ELF-1 (cell line): ENCODE data around the gene BRPF1.

Experiments used
- DNase-seq: peaks from one replicate; pipeline ENCODE4 v3.0.0-alpha.2; 2016; ENCODE audit warnings: low read depth, low spot score

The BRPF1 gene

GRCh38 chr3:9703736-9704346 lies 27.7 kb upstream of the BRPF1 start, which contains the start of gene CPNE9:
CPNE9 (plus strand) TSS chr3:9703833; CDS start chr3:9703997, 164 bp downstream.
- peak; percentile 37 for DNase-seq

DNA sequence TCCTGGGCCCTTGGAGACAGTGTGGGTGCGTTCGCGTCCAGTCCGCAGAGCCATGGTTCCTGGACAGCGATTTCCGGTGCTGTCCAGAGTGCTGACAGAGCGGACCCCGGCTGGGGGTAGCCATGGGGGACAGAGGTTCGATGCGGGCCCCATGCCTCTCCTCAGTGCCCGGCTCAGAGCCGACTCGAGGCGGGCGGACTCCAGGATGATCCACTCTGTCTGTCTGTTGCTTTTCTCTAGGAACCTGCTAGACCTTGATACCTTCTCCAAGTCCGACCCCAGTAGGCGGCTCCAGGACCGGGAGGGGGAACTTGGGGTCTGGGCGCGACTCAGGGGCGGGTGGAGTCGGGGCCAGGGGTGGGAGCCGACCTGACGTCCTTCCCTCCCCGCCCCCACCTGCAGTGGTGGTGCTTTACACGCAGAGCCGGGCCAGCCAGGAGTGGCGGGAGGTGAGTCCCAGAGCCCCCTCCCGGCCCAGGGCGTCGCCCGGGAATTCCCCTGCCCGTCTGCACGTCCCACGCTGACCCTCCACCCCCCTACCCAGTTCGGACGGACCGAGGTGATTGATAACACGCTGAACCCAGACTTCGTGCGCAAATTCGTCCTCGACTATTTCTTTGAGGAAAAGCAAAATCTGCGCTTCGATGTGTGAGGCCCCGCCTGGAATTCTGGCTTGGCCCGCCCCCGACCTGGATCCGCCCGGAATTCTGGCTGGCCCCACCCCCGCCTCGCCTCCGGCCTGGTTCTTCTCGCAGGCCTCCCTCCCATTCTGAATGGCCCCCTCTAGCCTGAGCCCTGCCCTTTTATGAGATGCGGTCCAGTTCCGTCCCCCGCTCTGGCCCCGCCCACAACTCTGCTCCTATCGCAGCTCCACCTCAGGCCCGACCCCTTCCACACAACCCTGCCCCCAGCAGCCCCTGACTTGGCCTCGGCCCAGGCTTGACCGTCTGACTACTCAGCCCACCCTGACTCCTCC lies 26.9 kb upstream of the BRPF1 start:
- DNase-seq, result peak; percentile 96

GRCh38 chr3:9710174-9710739 lies 21.3 kb upstream of the BRPF1 start:
- DNase-seq, result no peak

DNA sequence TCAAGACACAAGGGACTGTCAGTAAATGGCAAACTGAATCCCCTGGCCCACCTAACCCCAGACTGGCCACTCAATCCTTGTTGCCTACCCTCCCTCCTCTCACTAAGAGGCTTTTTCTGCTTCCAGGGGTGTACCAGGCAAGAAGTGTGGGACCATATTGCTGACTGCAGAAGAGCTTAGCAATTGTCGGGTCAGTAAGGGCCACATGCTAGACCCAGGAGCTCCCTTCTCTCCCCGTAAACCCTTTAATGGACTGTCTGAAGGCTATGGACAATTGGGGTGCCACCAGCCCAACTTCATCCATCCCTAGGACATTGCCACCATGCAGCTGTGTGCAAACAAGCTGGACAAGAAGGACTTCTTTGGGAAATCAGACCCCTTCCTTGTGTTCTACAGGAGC lies 19.1 kb upstream of the BRPF1 start:
- DNase-seq, result no peak

DNA sequence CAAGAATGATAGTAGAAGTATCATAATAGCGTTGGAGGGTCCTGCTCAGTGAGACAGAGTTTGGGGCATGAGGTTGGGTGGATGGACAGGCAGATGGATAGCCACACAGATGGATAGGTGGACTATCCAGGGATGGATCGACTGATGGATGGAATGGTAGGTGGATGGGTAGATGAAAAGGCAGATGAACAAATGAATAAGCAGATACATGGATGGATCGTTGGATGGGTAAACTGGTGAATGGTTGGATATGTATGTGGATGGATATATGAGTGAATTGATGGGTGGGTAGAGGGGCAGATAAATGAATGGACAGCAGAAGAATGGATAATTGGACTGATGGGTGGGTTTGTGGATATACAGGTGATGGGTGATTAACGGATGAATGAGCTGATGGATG lies 18.4 kb upstream of the BRPF1 start:
- no peak for DNase-seq

GRCh38 chr3:9715136-9715535 lies 16.4 kb upstream of the BRPF1 start:
- DNase-seq, result peak; percentile 28

- peak; percentile 32 for DNase-seq
Observed at GRCh38 chr3:9715764-9716437, 15.6 kb upstream of the BRPF1 start.

DNA sequence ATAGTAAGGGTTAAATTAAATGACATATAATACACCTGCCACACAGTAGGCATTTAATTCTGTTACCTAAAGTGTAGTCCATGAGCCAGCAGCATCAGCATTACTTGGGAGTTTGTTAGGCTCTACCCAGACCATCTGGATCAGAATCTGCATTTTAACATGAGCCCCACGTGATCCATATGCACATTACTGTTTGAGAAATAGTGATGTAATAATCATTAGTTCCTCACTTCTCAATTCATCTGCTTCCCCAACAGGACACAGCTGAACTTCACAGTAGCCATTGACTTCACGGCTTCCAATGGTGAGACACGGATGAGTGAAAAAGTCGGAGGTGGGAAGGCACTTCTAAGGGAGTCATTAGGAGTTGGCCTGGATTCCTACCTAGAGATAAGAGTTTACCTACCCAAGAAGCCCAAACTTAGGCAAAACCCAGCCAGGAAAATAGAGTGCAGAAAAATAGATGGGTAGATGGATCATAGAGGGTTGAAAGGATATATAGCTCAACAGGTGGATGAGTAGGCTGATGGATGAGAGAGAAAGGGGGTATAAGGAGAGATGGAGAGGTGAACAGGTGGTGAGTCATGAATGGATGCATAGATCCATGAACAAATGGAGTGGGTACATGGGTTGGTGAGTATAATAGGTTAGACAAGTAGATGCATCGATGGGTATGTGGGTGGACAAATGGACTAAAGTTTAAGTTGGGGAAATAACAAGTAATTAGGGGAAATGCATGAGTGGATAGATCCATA lies 14.6 kb upstream of the BRPF1 start:
- DNase-seq, result no peak

DNA sequence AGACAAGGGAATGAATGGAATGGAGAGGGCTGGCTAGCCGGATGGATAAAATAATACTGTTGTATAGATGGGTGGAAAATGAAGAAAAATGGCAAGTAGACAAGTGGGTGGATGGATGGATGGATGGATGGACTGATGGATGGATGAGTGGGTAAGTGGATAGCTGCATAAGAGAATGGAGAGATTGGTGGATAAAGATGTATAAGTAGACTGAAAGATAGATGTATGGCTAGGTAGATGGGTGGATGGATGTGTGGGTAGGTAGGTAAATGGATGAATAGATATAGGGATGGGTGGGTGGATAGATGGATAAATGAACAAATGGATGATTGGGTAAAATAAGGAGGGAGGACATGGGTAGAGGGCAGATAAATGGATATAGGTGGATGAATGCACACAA lies 14.0 kb upstream of the BRPF1 start:
- no peak for DNase-seq

GRCh38 chr3:9718118-9718517 lies 13.4 kb upstream of the BRPF1 start:
- DNase-seq, result no peak

GRCh38 chr3:9721015-9721699 lies 10.4 kb upstream of the BRPF1 start:
- no peak for DNase-seq

- no peak for DNase-seq
Observed at GRCh38 chr3:9721700-9722060, 9.9 kb upstream of the BRPF1 start.

GRCh38 chr3:9725775-9726515 lies 5.6 kb upstream of the BRPF1 start:
- DNase-seq, result no peak

DNA sequence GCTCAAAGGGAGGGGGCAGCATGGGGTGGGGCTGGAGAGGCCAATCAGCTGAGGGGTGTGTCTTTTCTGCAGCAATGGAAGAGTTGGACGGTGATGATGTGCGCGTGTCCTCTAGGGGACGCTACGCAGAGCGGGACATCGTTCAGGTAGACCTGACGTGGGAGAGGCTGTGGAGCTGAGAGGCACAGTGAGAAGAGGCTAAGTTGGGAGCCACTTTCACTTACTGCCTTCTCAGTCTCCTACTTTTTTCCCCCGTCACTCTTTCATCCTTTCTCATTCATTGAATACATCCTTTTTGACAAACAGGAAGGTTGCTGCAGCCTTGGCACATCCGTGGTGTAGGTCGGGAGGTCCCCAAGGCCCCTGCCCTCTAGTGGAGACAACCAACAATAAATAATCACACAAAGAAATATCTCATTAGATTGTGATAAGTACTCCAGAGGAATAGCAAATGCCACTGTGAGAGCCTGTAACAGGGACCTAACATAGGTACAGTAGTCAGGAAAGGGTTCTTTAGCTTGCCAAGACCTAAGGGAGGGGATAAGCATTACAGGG lies 4.4 kb upstream of the BRPF1 start:
- DNase-seq, result peak; percentile 74

- DNase-seq, result no peak
Observed at GRCh38 chr3:9727743-9728142, 3.8 kb upstream of the BRPF1 start.

DNA sequence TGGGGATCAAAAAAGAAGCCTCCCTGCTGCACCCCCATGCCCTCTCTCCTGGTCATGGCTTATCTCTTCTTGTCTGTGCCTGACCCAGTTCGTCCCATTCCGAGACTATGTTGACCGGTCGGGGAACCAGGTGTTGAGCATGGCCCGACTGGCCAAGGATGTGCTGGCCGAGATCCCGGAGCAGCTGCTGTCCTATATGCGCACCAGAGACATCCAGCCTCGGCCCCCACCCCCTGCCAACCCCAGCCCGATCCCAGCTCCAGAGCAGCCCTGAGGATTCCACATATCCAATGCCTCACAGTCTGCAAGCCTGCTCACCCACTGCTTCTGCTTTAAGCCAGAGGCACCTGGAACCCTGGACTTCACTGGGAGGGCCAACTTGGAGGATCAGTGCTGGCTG lies 2.1 kb upstream of the BRPF1 start:
- DNase-seq, result no peak

- no peak for DNase-seq
Observed at GRCh38 chr3:9730657-9731205, 804 bp upstream of the BRPF1 start.

DNA sequence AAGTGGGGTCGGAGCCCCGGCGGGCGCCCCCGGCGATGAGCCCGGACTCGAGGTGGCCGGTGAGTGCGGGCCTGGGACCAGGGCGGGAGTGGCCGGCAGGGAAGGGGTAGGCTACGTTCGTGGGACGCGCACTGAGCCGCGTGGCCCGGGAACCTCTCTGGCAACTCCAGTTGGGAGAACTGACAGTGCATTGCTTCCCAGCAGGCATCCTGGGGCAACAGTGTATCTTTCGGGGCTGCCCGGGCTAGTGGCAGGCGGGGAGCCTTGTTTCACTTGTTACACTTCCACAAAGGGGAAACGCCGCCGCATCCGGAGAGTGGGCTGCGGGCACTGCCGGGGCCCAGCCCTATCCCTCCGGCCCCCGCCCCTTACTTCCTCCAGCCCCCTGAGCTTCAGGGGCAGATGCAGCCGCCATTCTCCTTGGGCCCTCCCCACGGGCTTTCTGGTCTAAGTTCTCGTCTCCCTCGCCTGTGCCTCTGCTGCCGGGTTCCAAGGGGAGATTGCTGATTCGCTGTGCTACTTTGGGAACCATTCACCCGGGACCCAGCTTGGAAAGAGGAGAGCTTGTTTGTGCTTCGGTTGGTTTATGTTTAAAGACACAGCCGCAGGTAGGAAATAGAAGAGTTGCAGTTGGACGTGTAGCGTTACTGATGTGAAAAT lies 675 bp downstream of the BRPF1 start:
- peak; percentile 30 for DNase-seq

DNA sequence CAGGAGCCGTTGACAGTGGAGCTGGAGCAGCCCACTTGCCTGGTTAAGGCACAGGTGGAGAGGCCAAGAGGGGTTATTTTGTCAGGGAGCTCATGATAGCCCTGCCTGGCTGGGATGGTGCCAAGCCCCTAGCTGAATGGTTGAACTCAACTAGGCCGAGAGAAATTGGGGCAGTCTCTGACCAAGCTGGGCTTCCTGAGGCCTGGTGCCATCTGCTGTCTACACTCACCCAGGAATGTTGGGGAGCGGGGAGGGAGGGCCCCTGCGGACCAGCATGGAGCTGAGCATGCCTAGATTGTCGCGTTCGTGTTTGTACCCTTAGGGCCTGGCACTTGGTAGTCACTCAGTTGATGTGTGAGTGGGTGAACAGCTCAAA lies 1.2 kb downstream of the BRPF1 start:
- no peak for DNase-seq
